Colonic mucosa (tissue), 4 donors: ENCODE results near the gene PACS2. TPM values are rescaled to one million over a fixed set of nuclear protein-coding genes. Genes with fewer than 3 reads are reported as not detected.
"Not testable (repeated sequence)": the region's sequence is repeated elsewhere in the genome, so short reads cannot be mapped to it uniquely, and the experiment has no call there.

Experiments
- DNase-seq: peaks from one replicate; pipeline ENCODE4 v3.0.0-alpha.2; 2020
- H3K27ac ChIP-seq: fragments of 200-600 bp; one replicate; pipeline ENCODE4 v1.8.0; 2021
- H3K27me3 ChIP-seq: fragments of 200-600 bp; one replicate; pipeline ENCODE4 v1.8.0; 2021
- H3K36me3 ChIP-seq: fragments of 200-600 bp; one replicate; pipeline ENCODE4 v1.8.0; 2021
- H3K4me1 ChIP-seq: fragments of 200-600 bp; one replicate; pipeline ENCODE4 v1.8.0; 2021; ENCODE audit warnings: mild to moderate bottlenecking
- H3K4me3 ChIP-seq: fragments of 200-600 bp; one replicate; pipeline ENCODE4 v1.8.0; 2021
- H3K9ac ChIP-seq, 2 donors: one replicate each; pipeline ENCODE4 v1.7.0; 2013; ENCODE audit warnings: control low read depth in 2 of 2, low read depth in 2 of 2, low read length in 2 of 2
- H3K9me3 ChIP-seq: fragments of 200-600 bp; one replicate; pipeline ENCODE4 v1.8.0; 2021
- intact Hi-C: fragments of 100-400 bp; cut with DNase I; formaldehyde crosslinking; loops from one replicate; pipeline ENCODE4 v1.14.1; 2022
- total RNA-seq, 2 donors: library from RNA; stranded (reverse); fragmentation: NEBNext Ultra II Directional in 1 of 2; extraction: Animal tissue kit (Norgen Biotek cat#: 25700) in 1 of 2; gene quantifications; one replicate each; pipeline ENCODE4 v1.2.1, GENCODE V29; 2021
- TF ChIP-seq, protein P1 (sequence below): fragments of 200-600 bp; IDR thresholded peaks from one replicate; pipeline ENCODE4 v1.8.0; 2022; ENCODE audit warnings: antibody characterized with exemption, mild to moderate bottlenecking
- donor health status: healthy.
- donor health status: DM: no; HTN: no; CAD: no.
- donor health status: DM: no; HTN: no; CAD: no.

Gene PACS2
- total RNA-seq, 2 donors from 2014 or later = 44.1 to 82.5 TPM

DNA sequence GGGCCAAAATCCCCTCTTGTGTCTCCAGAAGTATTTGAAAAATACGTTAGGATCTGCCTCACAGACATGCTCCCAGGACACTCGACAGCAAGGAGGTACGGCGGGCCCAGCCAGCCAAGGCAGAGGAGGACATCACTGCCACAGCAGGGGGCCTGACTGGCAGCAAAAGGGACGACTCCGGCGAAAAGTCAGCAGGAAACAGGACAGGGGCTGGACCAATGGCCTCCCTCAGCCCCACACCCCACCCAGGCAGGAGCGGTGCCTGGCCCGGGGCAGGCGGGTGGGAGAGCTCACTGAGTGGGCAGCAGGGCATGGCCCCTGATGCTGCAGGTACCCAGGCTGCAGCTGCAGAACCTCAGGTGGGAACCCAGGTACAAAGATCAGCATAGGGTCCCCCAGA is 31.5 kb upstream of the PACS2 start:
- Histone ChIP-seq H3K27ac (no peak overlapping the region), H3K36me3 (no peaks in the 10 kb centered on the region), H3K4me1 (no peaks in the 10 kb centered on the region), H3K4me3 (no peak overlapping the region), H3K9ac (no peak overlapping the region), H3K27me3 (no peaks in the 10 kb centered on the region), H3K9me3 (no peaks in the 10 kb centered on the region)
- TF ChIP-seq, protein P1, sequence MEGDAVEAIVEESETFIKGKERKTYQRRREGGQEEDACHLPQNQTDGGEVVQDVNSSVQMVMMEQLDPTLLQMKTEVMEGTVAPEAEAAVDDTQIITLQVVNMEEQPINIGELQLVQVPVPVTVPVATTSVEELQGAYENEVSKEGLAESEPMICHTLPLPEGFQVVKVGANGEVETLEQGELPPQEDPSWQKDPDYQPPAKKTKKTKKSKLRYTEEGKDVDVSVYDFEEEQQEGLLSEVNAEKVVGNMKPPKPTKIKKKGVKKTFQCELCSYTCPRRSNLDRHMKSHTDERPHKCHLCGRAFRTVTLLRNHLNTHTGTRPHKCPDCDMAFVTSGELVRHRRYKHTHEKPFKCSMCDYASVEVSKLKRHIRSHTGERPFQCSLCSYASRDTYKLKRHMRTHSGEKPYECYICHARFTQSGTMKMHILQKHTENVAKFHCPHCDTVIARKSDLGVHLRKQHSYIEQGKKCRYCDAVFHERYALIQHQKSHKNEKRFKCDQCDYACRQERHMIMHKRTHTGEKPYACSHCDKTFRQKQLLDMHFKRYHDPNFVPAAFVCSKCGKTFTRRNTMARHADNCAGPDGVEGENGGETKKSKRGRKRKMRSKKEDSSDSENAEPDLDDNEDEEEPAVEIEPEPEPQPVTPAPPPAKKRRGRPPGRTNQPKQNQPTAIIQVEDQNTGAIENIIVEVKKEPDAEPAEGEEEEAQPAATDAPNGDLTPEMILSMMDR = no peak
- no peak for DNase-seq
- intact Hi-C loops = loop anchor here (2.0 to 10.0 kb wide), 3 partner anchors 72 to 188 kb away; no protein-coding TSS in a partner anchor

DNA sequence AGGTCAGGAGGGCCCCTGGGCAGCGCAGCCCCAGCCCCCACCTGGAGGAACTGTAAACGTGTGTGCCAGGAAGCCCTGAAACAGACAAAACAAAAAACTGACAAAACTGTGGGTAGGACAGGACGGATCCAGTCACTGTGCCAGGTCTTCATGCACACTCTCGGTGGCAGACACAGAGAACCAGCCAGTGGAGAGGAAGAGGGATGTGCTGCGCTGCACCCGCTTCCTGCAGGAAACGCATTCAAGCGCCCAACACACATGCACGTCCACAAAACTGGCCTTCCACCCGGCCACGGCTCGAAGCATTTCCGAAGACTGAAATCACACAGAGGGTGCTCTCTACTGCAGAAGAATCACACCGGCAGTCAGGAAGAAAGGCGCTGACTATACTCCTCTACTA is 30.6 kb upstream of the PACS2 start:
- H3K9me3 ChIP-seq = no peaks in the 10 kb centered on the region
- intact Hi-C loops = loop anchor here (2.0 to 10.0 kb wide), 3 partner anchors 71 to 189 kb away; no protein-coding TSS in a partner anchor
- DNase-seq = no peak
- no peak overlapping the region for H3K4me3 ChIP-seq
- no peaks in the 10 kb centered on the region for H3K27me3 ChIP-seq
- TF ChIP-seq, protein P1 = no peak
- no peaks in the 10 kb centered on the region for H3K4me1 ChIP-seq
- H3K9ac ChIP-seq = no peak overlapping the region
- H3K27ac ChIP-seq = no peak overlapping the region
- no peaks in the 10 kb centered on the region for H3K36me3 ChIP-seq

DNA sequence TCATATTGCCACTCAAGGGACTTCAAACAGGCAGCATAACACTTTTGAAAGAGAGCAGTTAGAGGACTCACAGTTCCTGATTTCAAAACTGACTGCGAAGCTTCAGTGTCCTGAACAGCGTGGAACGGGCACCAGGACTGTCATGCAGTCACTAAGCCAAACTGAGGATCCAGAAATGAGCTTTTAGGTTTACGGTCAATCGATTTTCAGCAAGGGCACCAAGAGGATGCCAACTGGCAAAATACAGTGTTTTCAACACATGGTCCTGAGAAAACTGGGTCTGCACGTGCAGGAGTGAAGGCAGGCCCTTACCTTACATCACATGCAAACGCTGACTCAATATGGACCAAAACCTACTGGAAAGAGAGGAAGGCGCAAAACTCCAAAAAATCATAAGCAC is 29.4 kb upstream of the PACS2 start:
- no peaks in the 10 kb centered on the region for H3K9me3 ChIP-seq
- intact Hi-C loops = loop anchor here (10.0 kb wide), 2 partner anchors 70 to 190 kb away; no protein-coding TSS in a partner anchor
- TF ChIP-seq, protein P1 = no peak

GRCh38 chr14:105286759-105287144 is 27.8 kb upstream of the PACS2 start:
- DNase-seq = no peak
- Histone ChIP-seq H3K27ac (no peak overlapping the region), H3K9ac (no peak overlapping the region), H3K4me1 (no peaks in the 10 kb centered on the region), H3K36me3 (no peaks in the 10 kb centered on the region), H3K9me3 (no peaks in the 10 kb centered on the region), H3K4me3 (no peak overlapping the region), H3K27me3 (no peaks in the 10 kb centered on the region)
- intact Hi-C loops = loop anchor here (10.0 kb wide), 2 partner anchors 68 to 192 kb away; no protein-coding TSS in a partner anchor
- TF ChIP-seq, protein P1 = no peak

More for the DNA sequence above, 29.4 kb upstream of the PACS2 start:
- no peaks in the 10 kb centered on the region for H3K27me3 ChIP-seq
- H3K36me3 ChIP-seq = no peaks in the 10 kb centered on the region
- H3K27ac ChIP-seq = no peak overlapping the region
- H3K9ac ChIP-seq = no peak overlapping the region
- H3K4me1 ChIP-seq = no peaks in the 10 kb centered on the region
- DNase-seq = no peak
- no peak overlapping the region for H3K4me3 ChIP-seq

GRCh38 chr14:105287249-105288102 is 27.1 kb upstream of the PACS2 start:
- intact Hi-C loops = loop anchor here (10.0 kb wide), 2 partner anchors 67 to 193 kb away; no protein-coding TSS in a partner anchor
- H3K9me3 ChIP-seq = no peaks in the 10 kb centered on the region
- no peak overlapping the region for H3K4me3 ChIP-seq
- H3K9ac ChIP-seq = no peak overlapping the region
- DNase-seq = no peak
- TF ChIP-seq, protein P1 = no peak
- no peaks in the 10 kb centered on the region for H3K27me3 ChIP-seq
- no peak overlapping the region for H3K27ac ChIP-seq
- H3K4me1 ChIP-seq = no peaks in the 10 kb centered on the region
- no peaks in the 10 kb centered on the region for H3K36me3 ChIP-seq

DNA sequence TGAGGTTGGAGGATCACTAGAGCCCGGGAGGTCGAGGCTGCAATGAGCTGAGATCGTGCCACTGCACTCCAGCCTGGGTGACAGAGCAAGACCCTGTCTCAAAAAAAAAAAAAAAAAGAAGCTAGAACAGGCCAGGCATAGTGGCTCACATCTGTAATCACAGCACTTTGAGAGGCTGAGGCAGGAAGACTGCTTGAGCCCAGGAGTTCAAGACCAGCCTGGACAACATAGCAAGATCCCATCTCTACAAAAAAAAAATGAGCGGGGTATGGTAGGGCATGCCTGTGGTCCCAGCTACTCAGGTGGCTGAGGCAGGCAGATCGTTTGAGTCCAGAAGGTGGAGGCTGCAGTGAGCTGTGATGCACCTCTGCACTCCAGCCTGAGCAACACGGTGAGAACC is 25.6 kb upstream of the PACS2 start:
- not testable (repeated sequence) for H3K4me3 ChIP-seq, H3K9me3 ChIP-seq, H3K27ac ChIP-seq, H3K27me3 ChIP-seq, H3K36me3 ChIP-seq, H3K9ac ChIP-seq, H3K4me1 ChIP-seq, DNase-seq
- intact Hi-C loops = loop anchor here (10.0 kb wide), 2 partner anchors 66 to 194 kb away; no protein-coding TSS in a partner anchor
